Peyer's patch (tissue), 4 donors: Measurements from ENCODE around the gene MED9.

ENCODE experiments used
- POLR2A ChIP-seq, 2 donors: fragments of 450-650 bp; IDR thresholded peaks; one replicate each; pipeline ENCODE4 v1.5.1; 2017; ENCODE audit warnings: antibody characterized with exemption in 2 of 2, mild to moderate bottlenecking in 2 of 2, moderate library complexity in 2 of 2
- TF ChIP-seq, protein P1 (sequence below), 6 experiments: fragments of 450-650 bp in 4 of 6; fragments of 200-600 bp in 2 of 6; sonication (generic) in 1 of 6; IDR thresholded peaks; one replicate each; pipeline ENCODE4 v1.5.1; 2017 to 2019; ENCODE audit warnings: antibody characterized with exemption in 6 of 6, mild to moderate bottlenecking in 3 of 6, moderate library complexity in 1 of 6

DNA sequence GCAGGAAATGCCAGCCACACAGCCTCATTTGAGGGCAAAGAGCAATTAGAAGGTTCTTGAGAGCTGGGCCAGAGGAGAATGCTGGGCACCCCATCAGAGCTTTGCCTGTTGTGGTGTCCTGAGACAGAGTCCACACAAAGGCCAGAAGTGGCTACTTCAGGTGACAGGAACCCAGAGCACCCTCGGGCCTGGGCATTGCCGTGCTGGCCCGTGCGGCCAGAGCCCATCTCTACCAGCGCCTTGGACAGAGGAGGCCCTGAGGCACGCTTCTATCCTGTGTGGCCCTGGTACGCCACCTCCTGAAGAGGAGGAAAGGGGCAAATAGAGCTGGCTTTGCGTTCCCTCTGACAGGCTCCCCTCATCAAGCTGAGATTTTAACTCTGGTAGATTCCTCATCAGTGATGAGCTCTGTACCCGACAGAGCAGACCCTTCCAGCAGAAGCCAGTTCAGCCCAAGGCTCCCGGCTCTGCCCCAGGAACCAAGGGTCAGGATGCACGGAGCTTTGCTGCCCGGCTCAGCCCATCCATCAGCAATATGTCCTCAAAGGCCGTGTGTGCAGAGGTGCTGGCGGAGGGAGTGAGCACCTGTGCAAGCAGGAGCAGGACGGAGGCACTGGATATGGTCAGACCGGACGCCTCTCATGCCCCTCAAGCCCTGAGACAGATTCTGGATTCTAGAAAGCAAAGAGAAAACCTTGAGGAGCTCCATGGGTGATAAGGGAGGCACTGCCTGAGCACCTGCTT, 22.8 kb downstream of the MED9 start:
- no peak for TF ChIP-seq POLR2A (IDR thresholded peaks at IDR 0.05)
- TF ChIP-seq, protein P1, sequence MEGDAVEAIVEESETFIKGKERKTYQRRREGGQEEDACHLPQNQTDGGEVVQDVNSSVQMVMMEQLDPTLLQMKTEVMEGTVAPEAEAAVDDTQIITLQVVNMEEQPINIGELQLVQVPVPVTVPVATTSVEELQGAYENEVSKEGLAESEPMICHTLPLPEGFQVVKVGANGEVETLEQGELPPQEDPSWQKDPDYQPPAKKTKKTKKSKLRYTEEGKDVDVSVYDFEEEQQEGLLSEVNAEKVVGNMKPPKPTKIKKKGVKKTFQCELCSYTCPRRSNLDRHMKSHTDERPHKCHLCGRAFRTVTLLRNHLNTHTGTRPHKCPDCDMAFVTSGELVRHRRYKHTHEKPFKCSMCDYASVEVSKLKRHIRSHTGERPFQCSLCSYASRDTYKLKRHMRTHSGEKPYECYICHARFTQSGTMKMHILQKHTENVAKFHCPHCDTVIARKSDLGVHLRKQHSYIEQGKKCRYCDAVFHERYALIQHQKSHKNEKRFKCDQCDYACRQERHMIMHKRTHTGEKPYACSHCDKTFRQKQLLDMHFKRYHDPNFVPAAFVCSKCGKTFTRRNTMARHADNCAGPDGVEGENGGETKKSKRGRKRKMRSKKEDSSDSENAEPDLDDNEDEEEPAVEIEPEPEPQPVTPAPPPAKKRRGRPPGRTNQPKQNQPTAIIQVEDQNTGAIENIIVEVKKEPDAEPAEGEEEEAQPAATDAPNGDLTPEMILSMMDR (IDR thresholded peaks at IDR 0.05), result no peak
